Heart left ventricle (tissue), 16 donors: ENCODE measurements around the gene GADL1. TPM values are rescaled to one million over a fixed set of nuclear protein-coding genes. Genes with fewer than 3 reads are reported as not detected.

Source experiments
- ATAC-seq, 4 donors: fragments of 200-7000 bp; cut with Tn5 transposase; one replicate each; pipeline ENCODE4 v1.9.1; 2020 to 2022; ENCODE audit warnings: moderate library complexity in 4 of 4, mild to moderate bottlenecking in 3 of 4, moderate number of reproducible peaks in 1 of 4
- DNase-seq, 5 donors: peaks; one replicate each; pipeline ENCODE4 v3.0.0-alpha.2; 2020
- H3K27ac ChIP-seq, 12 donors: fragments of 200-600 bp; sonication (generic) in 4 of 12; one replicate each; pipeline versions ENCODE4 v1.5.0 to v1.8.0; 2016 to 2022; ENCODE audit warnings: mild to moderate bottlenecking in 2 of 12
- H3K27me3 ChIP-seq, 9 donors: fragments of 200-600 bp; sonication (generic) in 2 of 9; one replicate each; pipeline versions ENCODE4 v1.5.1 to v1.8.0; 2016 to 2022; ENCODE audit warnings: mild to moderate bottlenecking in 3 of 9
- H3K36me3 ChIP-seq, 9 donors: fragments of 200-600 bp; sonication (generic) in 2 of 9; one replicate each; pipeline versions ENCODE4 v1.5.0 to v1.8.0; 2018 to 2022; ENCODE audit warnings: mild to moderate bottlenecking in 2 of 9
- H3K4me1 ChIP-seq, 12 donors: fragments of 200-600 bp; sonication (generic) in 4 of 12; one replicate each; pipeline versions ENCODE4 v1.5.0 to v1.8.0; 2016 to 2022; ENCODE audit warnings: mild to moderate bottlenecking in 3 of 12
- H3K4me3 ChIP-seq, 12 donors: fragments of 200-600 bp; sonication (generic) in 4 of 12; one replicate each; pipeline versions ENCODE4 v1.5.0 to v1.8.0; 2017 to 2022; ENCODE audit warnings: mild to moderate bottlenecking in 9 of 12, moderate library complexity in 4 of 12
- H3K9me3 ChIP-seq, 12 donors: fragments of 200-600 bp; sonication (generic) in 4 of 12; one replicate each; pipeline versions ENCODE4 v1.5.0 to v1.8.0; 2016 to 2022; ENCODE audit warnings: mild to moderate bottlenecking in 1 of 12
- CTCF ChIP-seq, 12 donors: fragments of 200-600 bp; sonication (generic) in 4 of 12; IDR thresholded peaks; one replicate each; pipeline versions ENCODE4 v1.5.0 to v1.8.0; 2018 to 2022; ENCODE audit warnings: antibody characterized with exemption in 12 of 12, mild to moderate bottlenecking in 5 of 12
- POLR2A ChIP-seq, 2 donors: fragments of 450-650 bp; IDR thresholded peaks; one replicate each; pipeline ENCODE4 v1.6.1; 2017; ENCODE audit warnings: antibody characterized with exemption in 2 of 2, mild to moderate bottlenecking in 2 of 2, moderate library complexity in 2 of 2
- WGBS, 4 donors: extraction: QIAGEN DNeasy Blood & Tissue Kit in 2 of 4; methylation state at CpG; one replicate each; pipeline versions ENCODE4 v1.1.5 to v1.1.7; 2013 to 2018; 5-methylcytosine and 5-hydroxymethylcytosine counted together
- intact Hi-C, 10 donors: fragments of 100-400 bp; cut with DNase I; formaldehyde crosslinking; loops; one replicate each; pipeline versions ENCODE4 v1.11.1 to v1.14.2; 2022
- polyA plus RNA-seq, 2 donors: library from polyadenylated mRNA; stranded (reverse); fragments of 200-250 nt; gene quantifications; one replicate each; pipeline ENCODE4 v1.2.3, GENCODE V29; 2013
- total RNA-seq, 9 donors: library from RNA; depleted of rRNA in 2 of 9; stranded (reverse); fragments of >200 nt in 2 of 9; fragmentation: NEBNext Ultra II Directional in 3 of 9; extraction: Animal tissue kit (Norgen Biotek cat#: 25700) in 3 of 9; gene quantifications; one replicate each; pipeline versions ENCODE4 v1.1.0 to v1.2.4, GENCODE V29; 2016 to 2023
- donor health status: ischemic (EF 13 %, LVEDD 7.1; RV severe dilation, severe dysfunction).
- donor health status: healthy with polysubstance abuse.
- donor health status: DM: no; HTN: yes; CAD: no.
- donor health status: DM: no; HTN: no; CAD: no.
- donor health status: ischemic (EF 25% LVEDD 6.9; RV normal size, moderate dysfunction).
- donor health status: ischemic (EF 25% LVEDD 5.7; RV mildly dilated, moderate dysfunction).
- donor health status: healthy.
- donor health status: DM: yes; HTN: yes; CAD: no.
- donor health status: ischemic (EF 35%, LVEDD 5.7; RV mildly dilated, moderate dysfunction).
- donor health status: nonischemic (EF 11% LVEDD 7.7; RV severe dilation, severe dysfunction).
- donor health status: DM: yes; HTN: yes; CAD: no.
- donor health status: PGD.
- donor health status: ischemic (EF 29% LVEDD 5.4; RV normal size, mild dysfunction).
- donor health status: nonischemic (EF 23%, LVEDD 6.1; RV moderate dilation, normal function).

Gene GADL1
- total and polyA plus RNA-seq, 11 donors = 0.03 to 0.59 (median 0.18) TPM; not detected in 3

- DNase-seq = no peak
Measured at GRCh38 chr3:30811151-30811795, 83.2 kb downstream of the GADL1 start.

GRCh38 chr3:30810625-30811024 is 83.8 kb downstream of the GADL1 start:
- Histone ChIP-seq H3K4me1 (peaks cover 0 to 18% (median 10%) of the 10 kb centered on the region in 12 donors), H3K9me3 (no peaks in the 10 kb centered on the region), H3K4me3 (peak overlapping the region in 5 of 12 donors; percentile 2 to 16 (median 8)), H3K36me3 (no peaks in the 10 kb centered on the region), H3K27me3 (no peaks in the 10 kb centered on the region), H3K27ac (peak overlapping the region in 10 of 12 donors; percentile 26 to 78 (median 62))
- ATAC-seq = peak; percentile 42 to 87 (median 84)
- TF ChIP-seq CTCF (IDR thresholded peaks at IDR 0.05) (no peak), POLR2A (IDR thresholded peaks at IDR 0.05) (no peak)
- intact Hi-C loops = no loop called here
- DNase-seq = peak in 4 of 5 donors; percentile 16 to 44 (median 21)
- WGBS, 4 donors = 41 to 65% (median 48%) methylated on average over 6 of the region's 6 CpGs

More at GRCh38 chr3:30811151-30811795, 83.2 kb downstream of the GADL1 start:
- peak overlapping the region in 10 of 12 donors; percentile 26 to 78 (median 62) for H3K27ac ChIP-seq
- TF ChIP-seq CTCF (IDR thresholded peaks at IDR 0.05) (no peak), POLR2A (IDR thresholded peaks at IDR 0.05) (no peak)
- peaks cover 0 to 18% (median 10%) of the 10 kb centered on the region in 12 donors for H3K4me1 ChIP-seq
- H3K9me3 ChIP-seq = no peaks in the 10 kb centered on the region
- ATAC-seq = peak; percentile 64 to 87 (median 76)
- H3K36me3 ChIP-seq = no peaks in the 10 kb centered on the region
- intact Hi-C loops = no loop called here
- WGBS, 4 donors = 35 to 44% (median 38%) methylated on average over 4 of the region's 4 CpGs
- no peaks in the 10 kb centered on the region for H3K27me3 ChIP-seq
- peak overlapping the region in 7 of 12 donors; percentile 0 to 16 (median 7) for H3K4me3 ChIP-seq

DNA sequence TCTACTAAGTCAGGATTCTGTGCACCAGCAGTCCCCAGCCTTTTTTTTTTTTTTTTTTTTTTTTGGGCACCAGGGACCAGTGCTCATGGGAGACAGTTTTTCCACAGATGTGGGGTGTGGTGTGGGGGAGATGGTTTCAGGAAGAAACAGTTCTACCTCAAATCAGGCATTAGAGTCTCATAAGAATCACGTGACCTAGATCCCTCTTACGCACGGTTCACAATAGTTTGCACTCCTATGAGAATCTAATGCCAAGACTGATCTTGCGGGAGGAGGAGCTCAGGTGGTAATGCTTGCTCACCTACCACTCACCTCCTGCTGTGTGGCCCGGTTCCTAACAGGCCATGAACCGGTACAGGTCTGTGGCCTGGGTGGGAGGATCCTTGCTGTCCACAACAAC is 88.8 kb downstream of the GADL1 start:
- WGBS, 4 donors = 92 to 97% (median 96%) methylated on average over 6 of the region's 6 CpGs
- intact Hi-C loops = no loop called here

More for the DNA sequence above, 88.8 kb downstream of the GADL1 start:
- no peaks in the 10 kb centered on the region for H3K36me3 ChIP-seq
- DNase-seq = no peak
- no peak for ATAC-seq
- H3K27me3 ChIP-seq = no peaks in the 10 kb centered on the region
- TF ChIP-seq CTCF (IDR thresholded peaks at IDR 0.05) (no peak), POLR2A (IDR thresholded peaks at IDR 0.05) (no peak)
- peaks cover 0 to 6% (median under 1%) of the 10 kb centered on the region in 12 donors for H3K4me1 ChIP-seq
- no peak overlapping the region for H3K27ac ChIP-seq
- H3K4me3 ChIP-seq = no peak overlapping the region
- no peaks in the 10 kb centered on the region for H3K9me3 ChIP-seq
